ENCODE results near the gene UQCC3. TPM values are rescaled to one million over a fixed set of nuclear protein-coding genes. Genes with fewer than 3 reads are reported as not detected.
"Not testable (repeated sequence)": the region's sequence is repeated elsewhere in the genome, so short reads cannot be mapped to it uniquely, and the experiment has no call there.

Gene UQCC3
- total and polyA plus RNA-seq, 2 of the 13 experiments (the other 11 are each of a cell fraction or from before 2014, with no cell fraction given), result 7.7 to 16.0 TPM

GRCh38 chr11:62702246-62702645, 30.8 kb downstream of the UQCC3 start (continued):
- TF ChIP-seq ZNF142 (CRISPR knock-in tag; IDR thresholded peaks at IDR 0.05), result no peak
- TF ChIP-seq SMARCC2 (IDR thresholded peaks at IDR 0.05), result no peak

- DNase-seq (ENCODE audit: low spot score); H3K4me3 ChIP-seq (replicated peaks in 1 of 3; ENCODE audit: insufficient read depth in 1 of 3, low read depth in 2 of 3, low read length in 3 of 3); H3K9ac ChIP-seq (ENCODE audit: insufficient read depth, low read depth, low read length); intact Hi-C loops (cut with micrococcal nuclease; ENCODE audit: unreplicated experiment); BruUV-seq (replicated peaks); ATAC-seq; H3K4me2 ChIP-seq (ENCODE audit: low read depth, low read length); H3K79me2 ChIP-seq (ENCODE audit: insufficient read depth, low read length); H4K20me1 ChIP-seq (ENCODE audit: insufficient read depth, low read length); H2AFZ ChIP-seq (ENCODE audit: low read length); CTCF ChIA-PET (ENCODE audit: low intra/inter-chr PET ratio, low total read pairs); H3K27me3 ChIP-seq (ENCODE audit: control insufficient read depth in 1 of 2, insufficient read depth in 2 of 2, low read length in 2 of 2); H3K9me3 ChIP-seq (ENCODE audit: low read length); FAIRE-seq; H3K27ac ChIP-seq (ENCODE audit: extremely low read length, insufficient read depth, low read length); POLR2A ChIA-PET: not testable (repeated sequence)
- H3K36me3 ChIP-seq (replicated peaks in 1 of 2; ENCODE audit: control insufficient read depth in 1 of 2, insufficient read depth in 2 of 2, low read length in 2 of 2), result peaks cover 5 to 13% of the 10 kb centered on the region in 2 experiments
- 98% methylated on average over 4 of the region's 4 CpGs for WGBS (ENCODE audit: low lambda C conversion rate)
- in situ Hi-C loops (cut with HindIII; ENCODE audit: extremely low pct_ligation_motif_present, low pct_unique_long_range_greater_than_20kb), result loop anchor here (10.0 kb wide), 1 partner anchor 309 kb away; no protein-coding TSS in a partner anchor
- H3K4me1 ChIP-seq (ENCODE audit: insufficient read depth, low read length), result peaks cover 18% of the 10 kb centered on the region
Measured at GRCh38 chr11:62703921-62704320, 32.4 kb downstream of the UQCC3 start.
